Activated CD4-positive, alpha-beta T cell treated with anti-CD3 and anti-CD28 coated beads, Interleukin-2, amount 50 U/mL, for 16 hours (primary cell): Measurements from ENCODE around the gene TET3.

Source experiments
- DNase-seq: peaks from one replicate; pipeline ENCODE4 v3.0.0-alpha.2; 2020

Gene TET3

GRCh38 chr2:73965053-73965452, 19.7 kb upstream of the TET3 start:
- no peak for DNase-seq

DNA sequence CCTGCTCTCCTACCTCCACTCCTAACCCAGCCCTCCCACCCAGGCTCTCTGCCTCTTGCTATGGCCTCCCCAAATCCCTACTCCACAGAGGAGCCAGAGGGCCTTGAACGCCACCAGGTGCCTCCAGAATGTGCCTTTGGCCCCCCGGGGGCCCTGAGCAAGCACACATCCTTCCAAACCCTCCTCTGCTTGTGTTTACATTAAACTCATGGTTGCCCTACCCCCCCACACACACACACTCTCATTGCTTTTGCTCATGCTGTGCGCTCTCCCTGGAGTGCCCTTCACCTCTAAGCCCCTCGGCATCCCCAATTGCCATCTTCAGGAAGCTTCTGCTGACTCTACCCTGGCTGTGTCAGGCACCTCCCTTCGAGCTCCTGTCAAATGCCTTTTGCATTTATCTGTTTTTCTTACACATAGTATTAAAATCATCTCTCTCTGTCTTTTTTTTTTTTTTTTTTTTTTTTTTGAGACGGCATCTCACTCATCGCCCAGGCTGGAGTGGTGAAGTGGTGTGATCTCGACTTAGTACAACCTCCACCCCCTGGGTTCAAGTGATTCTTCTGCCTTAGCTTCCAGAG, 16.3 kb upstream of the TET3 start:
- no peak for DNase-seq

- DNase-seq: no peak
Observed at GRCh38 chr2:73969356-73969755, 15.4 kb upstream of the TET3 start.

- no peak for DNase-seq
Observed at GRCh38 chr2:73970141-73970803, 14.4 kb upstream of the TET3 start.

- DNase-seq: peak; percentile 56
Observed at GRCh38 chr2:73970850-73971471, 13.7 kb upstream of the TET3 start.

DNA sequence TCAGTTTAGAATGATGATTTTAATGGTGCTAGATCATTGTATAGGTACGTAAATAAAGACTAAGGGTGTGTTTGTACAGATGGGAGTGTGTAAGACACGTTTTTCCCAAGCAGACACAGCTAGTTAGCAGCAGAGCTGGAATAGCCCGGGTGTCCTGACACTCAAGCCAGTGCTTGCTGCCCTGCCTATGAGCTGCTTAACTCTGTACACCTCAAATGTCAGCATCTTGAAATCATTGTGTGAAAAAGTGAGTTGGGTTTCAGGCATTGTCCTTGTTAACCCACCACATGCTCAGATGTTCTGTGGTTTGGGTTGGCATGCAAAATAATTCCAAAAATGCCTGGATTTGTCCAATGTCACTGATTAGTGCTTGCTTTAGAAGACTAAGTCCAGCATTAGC, 13.0 kb upstream of the TET3 start:
- no peak for DNase-seq

DNA sequence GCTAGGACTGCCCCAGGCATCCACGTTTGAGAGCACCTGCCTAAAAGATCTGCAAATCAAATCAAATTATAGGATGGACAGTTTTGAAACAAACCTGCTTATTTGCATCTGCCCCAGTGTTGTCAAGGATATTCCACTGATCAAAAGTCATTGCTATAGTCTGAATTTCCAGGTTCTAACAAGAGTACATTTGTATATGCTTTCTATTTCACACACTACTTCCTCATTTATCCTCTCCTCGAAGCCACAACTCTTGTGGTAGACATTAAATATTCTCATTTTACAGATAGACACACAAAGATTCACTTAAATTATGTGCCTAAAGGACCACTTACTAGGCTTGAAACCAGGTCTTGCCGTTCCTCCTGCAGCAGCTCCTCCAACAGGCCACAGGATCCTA, 11.9 kb upstream of the TET3 start:
- no peak for DNase-seq

GRCh38 chr2:73975731-73976130, 9.0 kb upstream of the TET3 start:
- DNase-seq: no peak

DNA sequence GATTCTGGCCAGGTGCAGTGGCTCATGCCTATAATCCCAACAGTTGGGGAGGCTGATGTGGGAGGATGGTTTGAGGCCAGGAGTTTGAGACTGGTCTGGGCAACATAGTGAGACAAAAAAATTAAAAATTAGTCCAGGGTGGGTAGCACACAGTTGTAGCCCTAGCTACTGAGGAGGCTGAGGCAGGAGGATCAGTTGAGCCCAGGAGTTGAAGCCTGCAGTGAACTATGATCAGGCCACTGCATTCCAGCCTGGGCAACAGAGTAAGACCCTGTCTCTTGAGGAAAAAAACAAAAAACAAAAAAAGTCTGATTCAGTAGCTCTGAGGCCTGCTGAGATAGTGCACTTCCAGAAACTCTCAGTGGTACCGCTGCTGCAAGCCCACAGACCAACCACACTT, 7.9 kb upstream of the TET3 start:
- DNase-seq: no peak

DNA sequence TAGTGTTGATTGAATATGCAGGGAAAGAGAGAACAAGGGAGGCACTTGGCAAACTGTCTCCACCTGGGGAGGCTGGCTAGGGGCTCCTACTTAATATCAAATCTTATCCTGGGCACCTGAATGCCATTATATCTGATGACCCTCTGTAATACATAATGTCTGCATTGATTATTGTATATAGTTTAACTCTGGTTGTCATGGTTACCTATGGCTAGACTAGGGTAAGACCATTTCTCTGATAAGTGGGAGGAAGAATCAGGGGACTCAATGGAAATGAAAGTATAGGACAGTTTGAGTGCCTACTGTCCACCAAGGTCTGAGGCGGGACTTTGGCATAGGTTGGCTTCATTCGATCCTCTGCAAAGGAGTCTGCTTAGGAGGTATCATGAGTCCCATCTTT, 7.2 kb upstream of the TET3 start:
- no peak for DNase-seq

- DNase-seq: peak; percentile 77
Observed at GRCh38 chr2:73979021-73979420, 5.7 kb upstream of the TET3 start.

DNA sequence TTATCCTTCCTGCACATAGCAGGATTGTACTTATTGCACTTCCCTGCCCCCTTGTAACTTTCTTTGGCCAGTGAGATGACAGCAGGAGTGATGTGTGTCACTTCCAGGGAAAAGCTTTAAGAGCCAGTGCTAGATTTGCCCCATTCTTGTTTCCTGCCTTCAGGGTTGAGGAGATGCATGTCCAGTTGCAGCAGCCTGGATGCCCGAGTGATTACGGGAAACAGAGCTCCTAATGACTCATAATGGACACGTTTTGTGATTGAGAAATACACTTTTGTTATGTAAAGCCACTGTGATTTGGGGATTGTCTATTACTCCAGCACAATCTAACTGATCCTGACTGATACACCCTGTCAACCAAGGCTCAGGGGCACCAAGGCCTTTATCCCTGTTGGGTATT, 5.0 kb upstream of the TET3 start:
- DNase-seq: peak; percentile 57

DNA sequence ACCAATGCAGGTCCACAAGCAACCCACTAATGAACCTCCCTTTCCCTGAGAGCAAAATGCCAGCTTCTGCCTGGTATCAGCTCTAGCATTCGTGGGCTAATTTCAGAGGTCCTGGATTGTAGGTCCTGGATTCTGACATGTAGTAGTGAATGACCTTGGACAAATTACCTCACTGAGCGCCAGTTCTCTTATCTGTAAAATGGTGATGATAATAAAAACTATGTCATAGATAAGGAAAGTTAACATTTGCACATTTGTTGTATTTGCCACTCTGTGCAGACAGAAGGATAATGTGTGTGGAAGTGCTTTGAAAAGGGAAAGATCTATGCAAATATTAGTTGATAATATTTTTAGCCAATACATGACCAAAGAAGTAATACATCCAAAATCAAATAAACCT, 4.1 kb upstream of the TET3 start:
- no peak for DNase-seq

- DNase-seq: peak; percentile 53
Observed at GRCh38 chr2:73981081-73982001, 3.4 kb upstream of the TET3 start.

- no peak for DNase-seq
Observed at GRCh38 chr2:73982140-73982617, 2.5 kb upstream of the TET3 start.

GRCh38 chr2:73983322-73984202, 1.1 kb upstream of the TET3 start:
- DNase-seq: no peak

- peak; percentile 53 for DNase-seq
Observed at GRCh38 chr2:73984922-73985307, 205 bp downstream of the TET3 start.

GRCh38 chr2:73985308-73986084, 786 bp downstream of the TET3 start:
- DNase-seq: peak; percentile 53

- peak; percentile 45 for DNase-seq
Observed at GRCh38 chr2:73986085-73986681, 1.5 kb downstream of the TET3 start.

GRCh38 chr2:73987109-73987947, 2.6 kb downstream of the TET3 start:
- DNase-seq: peak; percentile 27
